HEK293T (cell line): ENCODE results near the gene ZXDC.

ENCODE experiments used
- BHLHE40 ChIP-seq: fragments of 450-650 bp; IDR thresholded peaks from 2 replicates; pipeline ENCODE4 v1.6.1; 2016; ENCODE audit warnings: mild to moderate bottlenecking, moderate library complexity, borderline replicate concordance
- ELF4 ChIP-seq: fragments of 450-650 bp; IDR thresholded peaks from 2 replicates; pipeline ENCODE4 v1.6.1; 2017; ENCODE audit warnings: antibody characterized with exemption
- FOXA1 ChIP-seq: fragments of 450-650 bp; IDR thresholded peaks from 2 replicates; pipeline ENCODE4 v1.6.1; 2016; ENCODE audit warnings: mild to moderate bottlenecking
- FOXK2 ChIP-seq: fragments of 450-650 bp; IDR thresholded peaks from 2 replicates; pipeline ENCODE4 v1.6.1; 2016; ENCODE audit warnings: mild to moderate bottlenecking
- FOXM1 ChIP-seq: fragments of 450-650 bp; IDR thresholded peaks from 2 replicates; pipeline ENCODE4 v1.6.1; 2017; ENCODE audit warnings: mild to moderate bottlenecking, borderline replicate concordance
- L3MBTL2 ChIP-seq: fragments of 450-650 bp; conservative IDR thresholded peaks from 2 replicates; pipeline ENCODE4 v1.6.1; 2016; ENCODE audit warnings: mild to moderate bottlenecking
- LEF1 ChIP-seq: fragments of 450-650 bp; IDR thresholded peaks from 2 replicates; pipeline ENCODE4 v1.6.1; 2017; ENCODE audit warnings: mild to moderate bottlenecking, borderline replicate concordance
- NFRKB ChIP-seq: fragments of 450-650 bp; IDR thresholded peaks from 2 replicates; pipeline ENCODE4 v1.6.1; 2016; ENCODE audit warnings: mild to moderate bottlenecking, moderate library complexity
- SP1 ChIP-seq: fragments of 450-650 bp; IDR thresholded peaks from 2 replicates; pipeline ENCODE4 v1.6.1; 2017
- SUZ12 ChIP-seq: fragments of 450-650 bp; IDR thresholded peaks from 2 replicates; pipeline ENCODE4 v1.6.1; 2016; ENCODE audit warnings: mild to moderate bottlenecking
- TARDBP ChIP-seq: fragments of 450-650 bp; IDR thresholded peaks from 2 replicates; pipeline ENCODE4 v1.6.1; 2016
- ZNF384 ChIP-seq: fragments of 450-650 bp; IDR thresholded peaks from 2 replicates; pipeline ENCODE4 v1.6.1; 2016

DNA sequence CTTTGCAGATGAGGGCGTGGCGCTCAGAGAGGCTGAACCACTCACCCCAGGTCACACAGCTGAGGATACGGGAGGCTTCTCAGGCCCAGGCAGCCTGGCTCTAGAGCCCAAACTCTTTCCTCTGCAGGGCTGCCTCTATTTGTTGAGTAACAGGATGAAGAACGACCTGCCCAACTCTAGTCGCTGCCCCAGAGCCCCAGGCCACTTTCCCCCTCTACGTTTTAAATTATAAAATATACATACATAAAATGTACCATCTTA is 19.2 kb upstream of the ZXDC start:
- no peak for TF ChIP-seq SP1
- no peak for TF ChIP-seq ZNF384
- TF ChIP-seq BHLHE40: no peak
- TF ChIP-seq L3MBTL2: no peak
- TF ChIP-seq FOXA1: no peak
- no peak for TF ChIP-seq NFRKB
- TF ChIP-seq LEF1: no peak
- TF ChIP-seq FOXK2: no peak
- TF ChIP-seq ELF4: no peak
- no peak for TF ChIP-seq SUZ12
- no peak for TF ChIP-seq FOXM1
- no peak for TF ChIP-seq TARDBP
